GM19452 (cell line): ENCODE measurements around the gene PPP3R1.
"Not testable (repeated sequence)": the region's sequence is repeated elsewhere in the genome, so short reads cannot be mapped to it uniquely, and the experiment has no call there.

Source experiments
- ATAC-seq: cut with Tn5 transposase; IDR thresholded peaks from one replicate; pipeline ENCODE4 v1.9.1; 2021; ENCODE audit not compliant: unreplicated experiment

PPP3R1 gene

GRCh38 chr2:68190991-68191731 is 61.2 kb downstream of the PPP3R1 start:
- ATAC-seq: no peak

- no peak for ATAC-seq
Observed at GRCh38 chr2:68189991-68190784, 62.1 kb downstream of the PPP3R1 start.

DNA sequence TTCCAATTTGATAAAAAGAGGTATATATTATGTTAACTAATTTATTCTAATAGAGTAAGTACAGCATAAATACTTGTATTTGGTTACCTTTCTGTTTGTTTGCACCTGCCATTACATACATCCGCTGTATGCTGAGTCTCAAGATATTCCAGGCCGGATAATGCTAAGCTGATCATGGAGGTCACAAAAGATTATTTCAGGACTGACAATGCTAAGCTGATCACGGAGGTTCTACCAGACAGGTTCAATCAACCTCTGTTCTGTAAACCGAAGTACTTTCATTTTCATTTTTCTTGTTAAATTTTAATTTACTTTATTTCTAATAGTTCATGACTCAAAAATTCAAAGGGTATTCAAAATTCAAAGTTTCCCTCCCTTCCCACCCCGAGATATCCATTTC is 63.5 kb downstream of the PPP3R1 start:
- ATAC-seq: no peak

GRCh38 chr2:68187329-68187728 is 65.0 kb downstream of the PPP3R1 start:
- no peak for ATAC-seq

- ATAC-seq: no peak
Observed at GRCh38 chr2:68185541-68186164, 66.7 kb downstream of the PPP3R1 start.

DNA sequence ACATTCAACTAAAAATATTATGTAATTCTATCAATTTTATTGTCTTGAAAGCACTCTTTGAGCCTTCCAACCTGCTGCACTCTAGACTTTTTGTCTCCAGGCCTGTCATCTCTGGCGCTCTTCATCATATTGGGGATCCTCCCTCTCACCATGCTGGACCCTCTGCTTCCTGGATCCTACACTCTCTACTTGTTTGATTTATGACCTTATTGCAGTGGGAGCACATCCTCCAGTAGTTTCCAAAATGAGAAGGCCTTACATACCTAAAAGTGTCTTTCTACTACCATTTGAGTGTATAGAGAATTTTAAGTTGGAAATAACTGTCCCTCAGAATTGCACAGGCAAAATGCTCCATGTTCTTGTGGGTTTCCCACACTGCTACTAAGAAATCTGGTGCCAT is 69.4 kb downstream of the PPP3R1 start:
- no peak for ATAC-seq

DNA sequence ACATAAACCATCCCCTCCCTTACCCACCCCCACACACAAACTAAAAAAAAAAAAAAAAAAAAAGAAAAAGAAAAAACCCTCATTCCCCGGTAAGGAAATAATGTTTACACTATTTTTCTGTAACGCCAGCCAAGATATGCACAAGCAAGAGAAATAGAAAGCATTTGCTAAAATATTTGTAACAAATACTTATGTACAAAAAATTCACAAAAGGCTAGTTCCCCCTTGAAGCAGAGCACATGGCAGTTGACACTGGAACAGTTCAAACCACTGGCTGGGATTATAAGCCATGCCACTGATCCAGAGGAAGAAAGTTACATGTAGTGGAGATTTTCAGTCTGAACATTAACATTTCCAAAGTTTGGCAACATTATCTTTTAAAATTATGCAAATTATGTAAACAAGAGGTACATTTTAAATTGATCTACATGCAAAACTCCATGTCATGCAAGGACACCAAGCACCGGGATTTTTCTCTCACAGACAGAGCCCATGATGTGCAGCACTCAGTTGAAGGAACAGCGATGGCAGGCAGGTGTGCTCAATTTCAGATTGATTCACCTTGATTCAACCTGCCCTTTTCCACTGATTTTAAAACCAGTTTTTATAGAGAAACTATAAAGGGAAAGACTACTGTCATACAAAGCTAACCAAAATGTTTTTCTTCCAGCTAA is 73.2 kb downstream of the PPP3R1 start:
- ATAC-seq: no peak

GRCh38 chr2:68178432-68178831 is 73.9 kb downstream of the PPP3R1 start:
- ATAC-seq: no peak

- ATAC-seq: no peak
Observed at GRCh38 chr2:68177541-68177940, 74.8 kb downstream of the PPP3R1 start.

GRCh38 chr2:68176657-68177056 is 75.7 kb downstream of the PPP3R1 start:
- no peak for ATAC-seq

DNA sequence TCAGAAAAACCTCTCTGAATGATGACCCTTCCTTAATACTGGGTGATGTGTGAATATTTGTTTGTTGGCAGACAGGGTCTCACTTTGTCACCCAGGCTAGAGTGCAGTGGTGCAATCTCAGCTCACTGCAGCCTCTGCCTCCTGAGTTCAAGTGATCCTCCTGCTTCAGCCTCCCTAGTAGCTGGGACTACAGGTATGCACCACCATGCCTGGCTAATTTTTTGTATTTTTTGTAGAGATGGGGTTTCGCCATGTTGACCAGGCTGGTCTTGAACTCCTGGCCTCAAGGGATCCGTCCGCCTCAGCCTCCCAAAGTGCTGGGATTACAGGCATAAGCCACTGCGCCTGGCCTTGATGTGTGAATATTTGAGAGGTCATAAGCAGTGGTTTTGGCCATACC is 77.1 kb downstream of the PPP3R1 start:
- ATAC-seq: not testable (repeated sequence)

- no peak for ATAC-seq
Observed at GRCh38 chr2:68172990-68173700, 79.2 kb downstream of the PPP3R1 start.

DNA sequence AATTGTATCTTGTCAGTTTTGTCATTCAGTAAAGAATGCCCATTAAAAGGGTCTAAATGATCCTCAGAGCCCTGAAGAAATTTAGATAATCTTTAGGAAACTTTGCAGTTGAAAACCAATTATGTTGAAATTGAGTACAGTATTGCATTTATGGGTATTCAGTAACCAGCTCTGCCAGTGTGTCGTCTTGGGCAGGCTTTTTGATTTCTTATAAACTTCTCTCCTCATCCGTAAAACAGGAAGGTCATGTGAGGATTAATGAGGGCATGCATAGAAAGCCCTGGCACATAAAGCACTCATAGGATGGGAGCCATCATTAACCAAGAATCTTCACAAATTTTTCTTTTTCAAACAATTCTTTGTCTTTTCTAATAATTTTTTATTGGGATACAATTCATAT is 79.8 kb downstream of the PPP3R1 start:
- ATAC-seq: no peak

- no peak for ATAC-seq
Observed at GRCh38 chr2:68171684-68172083, 80.6 kb downstream of the PPP3R1 start.

DNA sequence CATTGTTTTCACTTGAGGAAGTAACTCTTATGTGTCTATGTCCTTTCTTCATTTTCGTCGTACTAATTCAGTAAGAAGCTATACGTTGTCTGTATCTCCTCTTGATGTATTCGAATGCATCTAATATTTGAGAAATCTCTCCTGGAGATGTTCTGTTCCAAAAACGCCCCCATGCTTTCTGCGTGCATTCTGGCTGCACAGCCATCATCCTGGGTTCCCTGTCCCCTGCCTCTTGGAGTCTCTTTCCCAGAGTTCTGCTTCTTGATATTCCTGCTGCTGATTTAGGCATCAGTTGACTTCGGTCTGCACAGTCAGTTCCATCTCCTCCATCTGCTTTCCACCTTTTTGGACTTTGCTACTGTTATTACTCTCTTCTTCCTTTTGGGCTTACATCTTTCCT is 81.2 kb downstream of the PPP3R1 start:
- ATAC-seq: no peak

GRCh38 chr2:68169308-68169707 is 83.0 kb downstream of the PPP3R1 start:
- ATAC-seq: no peak

GRCh38 chr2:68167186-68167585 is 85.1 kb downstream of the PPP3R1 start:
- no peak for ATAC-seq

DNA sequence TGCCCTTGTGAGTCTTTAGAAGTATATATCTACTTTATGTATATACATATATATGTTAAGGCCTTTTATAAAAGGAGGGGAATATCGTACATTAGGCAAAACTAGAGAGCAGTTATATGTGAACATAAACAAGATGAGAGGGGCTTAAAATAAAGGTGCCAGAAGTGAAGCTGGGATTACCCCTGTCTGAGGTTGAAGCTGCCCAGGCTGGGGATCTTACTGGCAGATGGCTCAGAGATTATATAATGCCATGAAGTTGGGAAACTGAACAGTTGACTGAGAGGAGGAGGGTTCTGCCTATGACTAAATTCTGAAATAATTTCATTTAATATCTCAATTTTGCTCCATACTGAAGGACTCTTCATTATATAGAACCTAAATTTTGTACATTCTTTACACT is 88.7 kb downstream of the PPP3R1 start:
- ATAC-seq: no peak

GRCh38 chr2:68158134-68158447 is 94.2 kb downstream of the PPP3R1 start:
- no peak for ATAC-seq

DNA sequence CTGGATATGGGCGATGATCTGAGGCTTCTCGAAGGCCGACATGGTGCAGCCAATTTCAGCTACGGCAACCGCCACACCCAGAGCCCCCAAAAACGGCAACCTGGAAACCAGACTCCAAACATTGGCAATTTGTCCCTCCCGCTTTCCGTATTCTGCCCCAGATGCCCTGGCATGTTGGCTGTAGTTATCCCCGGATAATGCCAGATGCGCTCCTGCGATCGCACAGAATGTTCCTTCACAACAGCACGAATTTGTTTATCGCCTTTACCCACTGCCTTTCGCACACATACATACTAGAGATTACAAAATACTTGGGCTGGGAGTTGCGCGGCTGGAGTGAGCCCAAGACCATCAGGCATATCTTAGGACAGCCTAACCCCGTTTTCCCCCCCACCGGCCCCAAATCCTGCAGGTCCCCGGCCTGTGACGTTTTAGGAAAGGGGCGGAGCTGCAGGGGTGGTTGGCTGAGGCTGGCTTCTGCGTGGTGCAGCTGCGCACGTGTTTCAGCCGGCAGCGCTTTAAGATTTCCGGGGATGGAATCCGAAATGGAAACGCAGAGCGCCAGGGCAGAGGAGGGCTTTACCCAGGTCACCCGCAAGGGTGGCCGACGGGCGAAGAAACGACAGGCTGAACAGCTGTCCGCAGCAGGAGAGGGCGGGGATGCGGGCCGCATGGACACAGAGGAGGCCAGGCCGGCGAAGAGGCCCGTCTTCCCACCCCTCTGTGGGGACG is 94.8 kb downstream of the PPP3R1 start, which contains the start of gene PNO1:
TSS of gene PNO1 (plus strand) at position 487 of the 732 bp plus-strand sequence. CDS start at position 534, 47 bp downstream.
- ATAC-seq: peak; percentile 91
